Measurements from ENCODE around the gene AGTRAP.
A peak's percentile ranks its signal among the peaks of the same experiment; 100 is the strongest.

AGTRAP gene

DNA sequence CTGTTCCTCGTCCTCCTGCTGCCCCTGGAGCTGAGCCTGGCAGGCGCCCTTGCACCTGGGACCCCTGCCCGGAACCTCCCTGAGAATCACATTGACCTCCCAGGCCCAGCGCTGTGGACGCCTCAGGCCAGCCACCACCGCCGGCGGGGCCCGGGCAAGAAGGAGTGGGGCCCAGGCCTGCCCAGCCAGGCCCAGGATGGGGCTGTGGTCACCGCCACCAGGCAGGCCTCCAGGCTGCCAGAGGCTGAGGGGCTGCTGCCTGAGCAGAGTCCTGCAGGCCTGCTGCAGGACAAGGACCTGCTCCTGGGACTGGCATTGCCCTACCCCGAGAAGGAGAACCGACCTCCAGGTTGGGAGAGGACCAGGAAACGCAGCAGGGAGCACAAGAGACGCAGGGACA is 29.6 kb upstream of the AGTRAP start:
- no peak for DNase-seq (ENCODE audit: low read depth)

DNA sequence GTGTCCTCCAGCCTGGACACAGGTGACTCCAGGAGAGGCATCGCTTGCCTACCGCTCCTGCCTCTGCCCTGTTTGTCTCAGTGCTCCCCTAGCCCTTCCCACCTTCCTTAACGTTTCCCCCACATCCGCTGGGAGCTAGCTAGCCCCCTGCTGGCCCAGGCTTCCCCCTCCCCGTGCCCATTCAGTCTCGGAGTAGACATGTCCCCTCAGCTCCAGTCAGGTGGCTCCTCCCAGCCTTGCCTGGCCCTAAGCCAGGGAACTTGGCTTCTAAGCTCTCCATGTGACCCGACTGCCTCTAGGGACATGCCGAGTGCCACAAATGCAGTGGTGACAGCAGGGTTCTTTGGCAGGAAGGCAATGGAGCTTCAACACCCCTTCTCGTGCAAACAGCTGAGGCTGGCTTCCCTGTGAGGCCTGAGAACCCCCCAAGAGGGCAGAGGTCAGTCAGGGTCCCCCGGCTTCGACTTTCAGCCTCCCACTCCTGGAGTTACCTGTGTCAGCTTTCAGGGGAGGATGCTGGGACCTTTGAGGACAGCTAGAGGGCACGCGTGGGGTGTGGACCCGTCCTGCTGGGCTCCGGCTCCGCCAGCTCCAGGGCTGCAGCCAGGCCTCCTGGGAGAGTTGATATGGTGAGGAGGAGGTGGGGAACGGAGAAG is 28.2 kb upstream of the AGTRAP start:
- no peak for DNase-seq (ENCODE audit: low read depth)

DNA sequence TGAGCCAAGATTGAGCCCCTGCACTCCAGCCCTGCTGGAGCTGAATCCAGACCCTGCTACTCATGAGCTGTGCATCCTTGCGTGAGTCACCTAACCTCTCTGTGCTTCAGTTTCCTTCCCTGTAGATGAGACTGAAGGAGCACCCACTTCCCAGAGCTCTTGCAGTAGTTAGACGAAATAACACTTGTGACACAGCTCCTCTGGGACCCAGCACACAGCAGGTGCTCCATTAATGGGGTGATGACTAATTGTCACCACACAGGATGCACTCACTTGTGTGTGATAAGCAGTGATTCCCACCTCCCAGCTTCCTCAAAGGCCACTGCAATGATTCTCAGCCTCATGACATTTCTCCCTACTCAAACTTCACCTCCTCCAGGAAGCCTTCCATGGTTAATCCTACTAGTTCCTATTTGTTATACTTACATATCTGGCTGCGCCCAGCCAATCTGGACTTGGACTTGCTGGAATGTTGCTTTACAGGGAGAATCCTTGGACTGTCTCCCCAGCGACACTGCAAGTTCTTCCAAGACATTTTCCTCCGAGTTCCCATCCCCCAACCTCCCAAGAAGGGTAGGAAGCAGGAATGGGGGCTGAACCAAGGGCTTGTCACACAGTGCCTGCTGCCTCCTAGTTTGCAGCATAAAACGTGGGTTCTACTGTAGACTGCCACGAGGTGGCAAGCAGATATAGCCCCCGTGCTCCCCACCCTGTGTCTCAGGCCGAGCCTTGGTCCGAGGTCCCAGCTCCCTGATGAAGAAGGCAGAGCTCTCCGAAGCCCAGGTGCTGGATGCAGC is 27.2 kb upstream of the AGTRAP start:
- no peak for DNase-seq (ENCODE audit: low read depth)

DNA sequence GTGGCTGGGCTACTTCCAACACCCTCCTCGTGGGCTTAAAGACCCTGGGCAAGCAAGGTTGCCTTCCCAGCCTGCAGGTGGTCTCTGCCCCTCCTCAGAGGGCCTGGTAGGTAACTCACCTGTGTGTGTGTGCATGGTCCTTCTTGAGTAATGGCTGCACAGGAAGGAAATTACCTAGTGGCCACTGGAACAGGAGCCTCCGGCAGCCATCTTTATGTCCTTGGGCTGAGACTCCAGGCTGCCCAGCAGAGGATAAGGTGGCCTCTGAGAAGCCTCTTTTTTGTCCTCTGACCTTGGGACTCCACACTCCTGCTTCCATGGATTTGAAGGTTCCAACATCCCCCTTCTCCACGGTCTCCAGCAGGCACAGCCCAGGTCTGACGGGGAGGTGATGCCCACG is 24.4 kb upstream of the AGTRAP start:
- DNase-seq (ENCODE audit: low read depth): no peak

DNA sequence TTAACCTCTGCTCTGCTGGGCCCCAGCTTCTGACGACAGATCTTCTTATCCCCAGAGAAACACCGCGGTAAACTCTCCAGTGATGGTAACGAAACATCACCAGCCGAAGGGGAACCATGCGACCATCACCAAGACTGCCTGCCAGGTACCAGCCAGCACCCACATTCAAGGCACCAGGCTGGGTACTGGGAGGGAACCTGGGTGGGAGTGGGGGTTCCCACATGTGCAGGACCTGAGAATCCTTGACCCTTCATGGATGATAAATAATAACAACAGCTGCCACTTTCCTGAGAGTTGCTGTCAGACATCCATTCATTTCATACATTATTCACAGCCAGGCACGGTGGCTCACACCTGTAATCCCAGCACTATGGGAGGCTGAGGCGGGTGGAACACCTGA is 23.7 kb upstream of the AGTRAP start:
- DNase-seq (ENCODE audit: low read depth): no peak

DNA sequence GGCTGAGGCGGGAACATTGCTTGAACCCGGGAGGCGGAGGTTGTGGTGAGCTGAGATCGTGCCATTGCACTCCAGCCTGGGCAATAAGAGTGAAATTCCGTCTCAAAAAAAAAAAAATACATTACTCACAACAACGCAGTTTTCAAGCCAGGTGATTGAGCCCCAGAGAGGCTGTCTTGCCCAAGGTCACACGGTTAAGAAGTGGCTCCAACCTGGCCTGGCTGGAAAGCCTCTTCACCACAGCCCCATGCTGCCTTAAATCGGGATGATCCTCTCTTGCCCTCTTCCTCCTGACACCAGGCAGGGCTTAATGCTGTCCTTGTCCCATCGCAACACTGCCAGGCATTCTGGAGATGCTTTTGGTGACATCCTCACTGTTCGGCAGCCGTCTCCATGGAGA is 22.8 kb upstream of the AGTRAP start:
- no peak for DNase-seq (ENCODE audit: low read depth)

DNA sequence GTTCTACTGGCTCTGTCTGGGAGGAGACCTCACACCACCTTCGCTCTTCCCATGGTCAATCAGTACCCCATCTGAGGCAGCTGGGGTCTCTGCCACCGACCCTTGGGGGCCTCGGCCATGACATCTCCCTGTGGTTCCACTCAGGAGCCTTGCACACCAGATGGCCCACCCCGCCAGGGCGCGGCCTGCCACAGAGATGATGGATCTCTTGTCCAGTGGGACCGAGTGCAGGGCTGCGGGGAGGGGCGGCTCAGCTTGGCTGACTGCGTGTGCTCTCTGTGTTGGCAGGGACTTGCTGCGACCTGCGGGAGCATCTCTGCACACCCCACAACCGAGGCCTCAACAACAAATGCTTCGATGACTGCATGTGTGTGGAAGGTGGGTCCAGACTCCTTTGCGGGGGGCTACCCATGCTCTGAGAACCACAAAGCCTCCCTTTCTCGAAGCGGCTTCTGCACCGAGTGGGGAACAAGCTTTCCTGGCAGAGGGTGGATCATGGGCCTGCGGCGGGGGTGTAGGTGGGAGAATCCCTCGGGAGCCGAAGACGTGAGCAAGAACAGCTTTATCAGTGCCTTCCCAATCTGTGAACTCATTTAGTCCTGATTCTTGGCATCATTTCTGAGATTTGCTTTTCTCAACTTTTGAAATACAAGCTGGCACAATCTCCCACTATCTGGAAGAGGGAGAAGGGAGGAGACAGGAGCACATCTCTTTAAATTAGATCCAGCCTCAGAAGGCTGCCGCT is 20.9 kb upstream of the AGTRAP start:
- no peak for DNase-seq (ENCODE audit: low read depth)

DNA sequence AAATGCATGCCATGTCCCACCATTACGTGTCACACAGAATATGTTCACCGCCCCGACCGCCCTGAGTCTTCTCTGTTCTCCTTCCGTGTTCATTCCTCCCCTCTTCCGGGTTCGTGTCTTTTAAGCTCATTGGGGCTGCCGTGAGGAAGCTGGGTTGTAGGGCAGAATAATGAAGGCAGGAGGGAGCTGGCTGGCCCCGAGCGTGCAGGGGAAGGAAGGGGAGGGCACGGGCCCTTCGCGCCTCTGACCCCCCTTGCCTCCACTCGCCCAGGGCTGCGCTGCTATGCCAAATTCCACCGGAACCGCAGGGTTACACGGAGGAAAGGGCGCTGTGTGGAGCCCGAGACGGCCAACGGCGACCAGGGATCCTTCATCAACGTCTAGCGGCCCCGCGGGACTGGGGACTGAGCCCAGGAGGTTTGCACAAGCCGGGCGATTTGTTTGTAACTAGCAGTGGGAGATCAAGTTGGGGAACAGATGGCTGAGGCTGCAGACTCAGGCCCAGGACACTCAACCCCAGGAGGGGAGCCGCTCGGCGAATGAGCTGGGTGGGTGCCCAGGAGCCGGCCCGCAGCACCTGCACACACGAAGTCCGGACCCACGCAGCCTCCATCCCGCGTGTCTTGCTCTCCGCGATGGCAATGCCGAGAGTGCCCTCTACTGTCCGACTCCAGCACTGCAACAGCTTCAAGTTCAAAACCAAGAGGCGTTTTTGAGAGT is 16.5 kb upstream of the AGTRAP start:
- DNase-seq (ENCODE audit: low read depth): peak; percentile 53

DNA sequence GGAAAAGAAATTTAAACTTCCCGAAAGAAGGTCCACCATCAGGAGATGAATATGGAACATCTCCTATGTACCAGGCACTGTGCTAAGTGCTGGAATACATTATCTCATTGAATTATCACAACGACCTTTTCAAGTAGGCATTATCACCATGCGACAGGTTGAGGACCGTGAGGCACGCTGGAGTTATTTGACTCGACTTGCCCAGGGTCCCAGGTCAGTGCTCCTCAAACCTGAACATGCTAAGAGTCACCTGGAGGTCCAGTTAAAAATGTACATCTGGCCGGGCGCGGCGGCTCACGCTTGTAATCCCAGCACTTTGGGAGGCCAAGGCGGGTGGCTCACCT is 15.9 kb upstream of the AGTRAP start:
- DNase-seq (ENCODE audit: low read depth): no peak

DNA sequence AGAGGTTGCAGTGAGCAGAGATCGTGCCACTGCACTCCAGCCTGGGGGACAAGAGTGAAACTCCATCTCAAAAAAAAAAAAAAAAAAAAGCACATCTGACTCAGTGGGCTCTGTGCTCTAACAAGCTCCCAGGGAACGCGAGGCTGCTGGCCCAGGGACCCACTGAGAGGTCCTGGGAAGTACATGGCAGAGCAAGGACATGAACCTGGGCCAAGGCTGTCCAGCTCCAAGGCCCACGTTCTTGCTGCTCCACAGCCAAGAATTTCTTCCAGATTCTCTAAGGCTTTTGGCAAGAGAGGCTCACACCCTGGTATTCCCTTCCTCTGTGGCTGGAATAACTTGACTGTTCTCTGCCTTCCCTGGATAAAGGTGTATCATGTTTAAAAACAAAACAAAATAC is 15.4 kb upstream of the AGTRAP start:
- no peak for DNase-seq (ENCODE audit: low read depth)

DNA sequence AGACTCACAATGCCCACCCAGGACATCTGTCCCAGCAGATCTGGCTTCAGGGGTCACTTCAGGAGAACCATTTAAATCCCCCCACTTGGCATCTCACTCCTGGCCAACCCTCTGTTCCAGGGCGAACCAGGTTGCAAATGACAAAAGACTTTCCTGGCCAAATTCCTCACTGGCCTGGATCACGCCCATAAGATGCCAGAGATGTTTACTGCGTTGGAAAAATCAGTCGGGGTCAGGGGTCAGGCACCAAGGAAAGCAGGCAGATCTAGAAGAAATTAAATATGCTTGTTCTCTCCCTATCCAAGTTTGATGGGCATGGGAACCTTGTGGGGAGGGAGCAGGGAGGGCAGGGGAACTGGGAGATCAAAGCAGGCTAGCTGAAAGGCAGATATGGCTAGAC is 14.6 kb upstream of the AGTRAP start:
- DNase-seq (ENCODE audit: low read depth): no peak

DNA sequence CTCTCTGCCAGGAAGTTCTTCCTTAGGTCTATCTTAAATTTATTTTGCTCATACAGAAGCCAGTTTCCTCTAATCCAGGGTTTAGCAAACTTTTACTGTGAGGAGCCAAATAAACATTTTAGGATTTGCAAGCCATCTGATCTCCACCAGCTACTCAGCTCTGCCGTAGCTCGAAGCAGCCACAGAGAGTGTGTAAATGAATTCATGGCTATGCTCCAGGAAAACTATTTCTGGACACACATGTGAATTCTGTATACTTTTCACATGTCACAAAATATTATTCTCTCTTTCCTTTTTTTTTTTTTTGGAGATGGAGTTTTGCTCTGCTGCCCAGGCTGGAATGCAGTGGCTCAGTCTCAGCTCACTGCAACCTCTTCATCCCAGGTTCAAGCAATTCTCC is 13.4 kb upstream of the AGTRAP start:
- no peak for DNase-seq (ENCODE audit: low read depth)

DNA sequence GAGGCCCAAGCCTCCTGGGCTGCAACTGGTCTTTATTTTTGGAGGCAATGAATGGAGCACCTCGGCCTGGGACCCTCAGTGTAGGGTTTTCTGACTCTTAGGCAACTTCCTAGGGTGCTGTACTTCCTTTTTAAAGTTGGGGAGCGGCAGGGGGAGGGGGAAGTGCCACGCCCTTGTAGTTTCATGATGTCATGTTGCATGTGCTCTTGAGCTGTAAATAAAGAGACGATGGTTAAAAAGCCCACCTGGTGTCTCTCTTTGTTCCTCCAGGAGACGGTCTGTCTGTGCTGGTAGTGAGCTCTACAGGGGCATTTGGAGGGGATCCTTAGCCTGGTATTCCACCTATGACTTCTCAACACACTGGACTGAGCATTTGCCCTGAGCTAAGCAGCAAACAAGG is 10.3 kb upstream of the AGTRAP start:
- DNase-seq (ENCODE audit: low read depth): no peak

DNA sequence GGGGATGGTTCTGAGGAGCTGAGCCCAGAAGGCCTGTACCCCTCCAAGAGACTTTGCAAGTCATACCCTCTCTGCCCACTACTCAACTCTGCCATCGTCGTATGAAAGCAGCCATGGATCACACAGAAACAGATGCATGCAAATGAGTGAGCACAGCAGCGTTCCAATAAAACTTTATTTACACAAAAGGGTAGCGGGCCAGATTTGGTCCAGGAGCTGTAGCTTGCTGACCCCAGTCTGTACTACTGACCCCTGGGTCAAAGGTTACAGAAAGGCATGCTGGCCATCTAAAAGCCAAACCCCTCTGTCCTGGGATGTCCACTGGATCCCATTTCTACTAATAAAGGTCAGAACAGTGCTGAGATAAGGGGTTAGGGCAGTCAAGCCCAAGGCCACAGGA is 8.8 kb upstream of the AGTRAP start:
- no peak for DNase-seq (ENCODE audit: low read depth)

DNA sequence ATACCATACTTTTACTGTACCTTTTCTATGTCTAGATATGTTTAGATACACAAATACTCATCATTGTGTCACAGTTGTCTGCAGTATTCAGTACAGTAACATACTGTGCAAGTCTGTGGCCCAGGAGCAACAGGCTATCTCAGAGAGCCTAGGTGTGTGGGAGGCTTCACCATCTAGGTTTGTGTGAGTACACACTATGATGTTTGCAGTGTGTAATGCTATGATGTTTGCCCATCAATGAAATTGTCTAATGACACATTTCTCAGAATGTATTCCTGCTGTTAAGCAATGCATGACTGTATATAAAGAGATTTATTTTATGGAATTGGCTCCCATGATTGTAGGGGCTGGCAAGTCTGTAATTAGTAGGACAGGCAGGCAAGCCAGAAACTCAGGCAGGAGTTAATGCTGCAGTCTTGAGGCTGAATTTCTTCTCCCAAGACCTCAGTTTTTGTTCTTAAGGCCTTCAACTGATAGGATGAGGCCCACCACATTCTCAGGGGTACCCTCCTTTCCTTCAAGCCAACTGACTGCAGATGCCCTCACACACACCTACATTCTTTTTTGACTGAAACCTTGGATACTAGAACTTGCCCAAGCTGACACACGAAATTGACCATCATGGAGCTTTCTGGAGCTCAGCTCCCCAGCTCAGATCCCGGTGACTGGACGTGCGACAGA is 7.7 kb upstream of the AGTRAP start:
- no peak for DNase-seq (ENCODE audit: low read depth)

DNA sequence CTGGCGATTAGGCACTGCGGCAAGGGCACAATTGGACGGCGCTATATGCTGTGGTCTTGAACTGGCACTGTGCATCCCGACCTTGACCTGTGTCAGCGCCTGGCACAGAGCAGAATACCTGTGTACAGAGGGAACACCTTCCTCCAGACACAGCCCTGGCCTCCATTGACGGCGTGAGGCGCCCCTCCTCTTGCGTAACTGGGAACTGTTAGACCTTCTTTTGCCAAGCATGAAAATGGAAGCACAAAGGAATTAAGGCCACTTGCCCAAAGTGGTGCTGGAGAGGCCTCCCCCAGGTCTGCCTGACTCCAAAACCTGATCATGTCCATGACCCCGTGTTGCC is 6.8 kb upstream of the AGTRAP start:
- no peak for DNase-seq (ENCODE audit: low read depth)

DNA sequence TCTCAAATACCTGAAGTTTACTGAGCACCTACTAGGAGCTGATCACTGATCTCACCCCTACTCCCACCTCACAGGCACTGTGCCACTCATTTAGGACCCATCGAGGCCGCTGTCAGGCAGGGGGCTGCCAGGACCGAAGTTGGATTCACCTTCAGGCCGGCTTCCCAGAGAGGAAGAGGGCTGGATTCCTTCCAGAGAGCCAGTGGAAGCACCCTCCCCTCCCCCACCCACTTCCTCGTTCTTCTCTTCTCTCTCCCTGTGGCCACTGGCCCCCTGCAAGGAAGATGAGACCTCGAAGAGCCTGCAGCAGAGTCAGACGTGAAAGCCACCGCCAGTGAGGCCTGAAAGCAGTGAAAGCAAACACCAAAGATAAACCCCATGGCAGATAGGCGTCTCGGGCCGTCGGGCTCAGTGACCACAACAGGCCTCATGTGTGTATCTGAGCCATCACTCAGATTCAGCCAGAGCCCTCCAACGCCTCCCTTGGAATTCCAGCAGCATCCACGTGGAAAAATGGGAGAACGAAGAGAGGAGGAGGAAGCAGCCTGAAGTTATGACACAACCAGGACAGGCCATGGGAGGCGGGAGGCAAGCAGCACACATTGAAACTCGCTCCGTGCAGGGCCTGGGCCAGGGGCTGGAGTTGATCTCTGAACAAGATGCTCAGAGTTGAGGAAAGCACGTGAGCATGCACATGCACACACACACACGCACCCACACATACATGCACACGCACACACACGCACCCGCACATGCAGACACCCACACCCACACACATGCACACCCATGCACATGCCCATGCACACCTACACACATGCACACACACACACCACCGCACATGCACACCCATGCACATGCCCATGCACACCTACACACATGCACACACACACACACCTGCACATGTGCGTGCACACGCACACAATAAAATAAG is 6.2 kb upstream of the AGTRAP start:
- DNase-seq (ENCODE audit: low read depth): no peak

DNA sequence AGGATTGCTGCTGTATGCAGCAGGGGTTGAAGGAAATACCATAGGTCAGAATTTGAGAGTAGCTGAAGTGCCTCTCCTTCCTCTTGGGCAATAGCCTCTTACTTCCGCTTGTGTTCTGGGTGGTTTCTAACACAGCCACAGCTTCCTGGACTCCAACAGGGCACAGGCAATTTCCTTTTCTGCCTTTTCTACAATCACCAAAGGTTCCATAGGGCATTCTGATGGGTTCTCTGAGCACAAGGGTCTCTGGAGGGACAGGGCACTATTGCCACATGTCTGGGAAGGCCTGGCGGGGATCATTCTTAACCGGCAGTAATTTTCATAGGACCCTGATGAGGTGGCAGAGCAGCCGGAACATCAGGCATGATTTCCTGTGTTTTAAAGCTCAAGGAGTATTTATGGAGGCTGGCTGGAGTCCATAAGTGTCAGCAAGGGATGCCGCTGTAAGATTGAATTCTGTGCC is 5.5 kb upstream of the AGTRAP start:
- peak; percentile 50 for DNase-seq (ENCODE audit: low read depth)

DNA sequence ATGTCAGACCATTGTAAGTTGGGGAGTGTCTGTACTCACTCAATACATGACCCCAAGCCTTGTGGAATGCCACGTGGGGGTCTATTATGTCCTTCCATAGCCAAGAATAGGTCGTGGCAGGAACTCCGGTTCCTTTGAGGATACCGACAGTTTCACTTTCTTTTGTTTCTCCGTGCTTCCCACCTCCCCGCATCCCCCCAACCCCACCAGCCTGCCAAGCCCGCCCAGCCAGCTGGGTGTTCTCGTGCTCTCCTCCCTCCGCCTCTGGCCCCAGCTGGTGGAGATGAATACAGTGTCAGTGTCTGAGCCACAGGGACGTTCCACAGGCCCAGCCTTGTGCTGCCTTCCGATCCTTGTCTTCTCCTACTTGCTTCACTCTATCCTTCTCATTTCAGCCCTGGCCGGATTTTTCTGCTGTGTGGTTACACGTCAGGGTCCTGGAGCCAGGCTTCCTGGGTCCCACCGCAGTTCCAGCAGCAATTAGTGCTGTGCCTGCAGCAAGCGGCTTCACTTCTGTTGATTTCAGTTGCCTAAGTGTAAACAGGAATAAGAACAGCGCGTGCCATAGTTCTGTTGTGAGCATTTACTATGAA is 4.1 kb upstream of the AGTRAP start:
- no peak for DNase-seq (ENCODE audit: low read depth)

DNA sequence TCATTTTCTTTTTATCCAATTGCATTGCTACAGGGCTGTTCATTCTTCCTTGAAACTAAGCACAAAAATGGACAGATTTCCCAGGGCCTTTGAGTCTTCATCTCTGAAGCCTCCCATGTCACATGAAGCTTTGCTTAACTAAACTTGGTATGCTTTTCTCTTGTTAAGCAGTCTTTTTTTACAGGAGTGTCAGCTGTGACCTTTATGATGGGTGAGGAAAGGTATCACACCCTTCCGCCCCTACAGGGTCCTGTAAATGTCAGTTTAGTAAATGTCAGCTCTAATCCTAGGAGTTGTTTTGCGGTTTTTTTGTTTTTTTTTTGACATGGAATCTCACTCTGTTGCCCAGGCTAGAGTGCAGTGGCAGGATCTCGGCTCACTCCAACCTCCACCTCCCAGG is 2.6 kb upstream of the AGTRAP start:
- no peak for DNase-seq (ENCODE audit: low read depth)

DNA sequence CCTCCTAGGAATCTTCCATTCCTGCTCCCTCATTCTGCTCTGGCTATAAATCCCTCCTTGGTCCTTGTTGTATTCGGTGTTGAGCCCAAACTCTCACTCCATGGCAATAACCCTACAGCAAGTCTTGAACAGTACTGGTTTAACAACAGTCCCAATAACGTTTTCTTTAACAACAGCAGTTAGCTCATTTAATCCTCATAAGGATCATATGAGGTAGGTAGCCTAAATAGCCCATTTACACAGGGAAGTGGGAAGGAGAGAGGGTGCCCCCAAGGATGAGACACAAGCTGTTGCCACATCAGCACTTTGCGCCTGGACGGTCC is 444 bp upstream of the AGTRAP start:
- DNase-seq (ENCODE audit: low read depth): no peak
